D721Med (cell line): ENCODE measurements around the gene BPI.
"Not testable (repeated sequence)": the region's sequence is repeated elsewhere in the genome, so short reads cannot be mapped to it uniquely, and the experiment has no call there.

ENCODE experiments used
- DNase-seq: peaks from one replicate; pipeline ENCODE4 v3.0.0; 2011; ENCODE audit warnings: low spot score; ENCODE audit not compliant: insufficient read length
- FAIRE-seq: peaks from 2 replicates; lab custom pipeline; 2011; peaks lifted over from hg19 to GRCh38; lab: Jason Lieb, UNC
- TF ChIP-seq, protein P1 (sequence below): IDR thresholded peaks from 2 replicates; pipeline ENCODE4 v1.5.1; 2012; ENCODE audit warnings: mild to moderate bottlenecking, control low read depth; ENCODE audit not compliant: insufficient read depth; ENCODE audit errors: missing control alignments

The BPI gene

DNA sequence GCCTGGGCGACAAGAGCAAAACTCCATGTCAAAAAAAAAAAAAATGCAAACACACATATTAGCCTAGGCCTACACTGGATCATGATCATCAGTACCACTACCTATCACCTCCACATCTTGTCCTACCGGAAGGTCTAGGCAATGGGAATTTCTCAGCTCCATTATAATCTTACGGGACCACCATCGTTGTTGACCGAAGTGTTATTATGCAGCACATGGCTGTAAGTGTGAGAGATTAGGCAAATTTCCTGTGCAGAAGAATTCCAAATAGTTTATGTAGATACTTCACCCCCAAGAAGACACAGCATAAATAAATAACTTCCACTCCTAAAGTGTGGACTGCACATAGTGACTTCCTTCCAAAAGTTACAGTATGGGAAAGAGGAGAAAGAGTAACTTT lies 26.7 kb upstream of the BPI start:
- FAIRE-seq, result no peak
- no peak for DNase-seq
- TF ChIP-seq, protein P1, sequence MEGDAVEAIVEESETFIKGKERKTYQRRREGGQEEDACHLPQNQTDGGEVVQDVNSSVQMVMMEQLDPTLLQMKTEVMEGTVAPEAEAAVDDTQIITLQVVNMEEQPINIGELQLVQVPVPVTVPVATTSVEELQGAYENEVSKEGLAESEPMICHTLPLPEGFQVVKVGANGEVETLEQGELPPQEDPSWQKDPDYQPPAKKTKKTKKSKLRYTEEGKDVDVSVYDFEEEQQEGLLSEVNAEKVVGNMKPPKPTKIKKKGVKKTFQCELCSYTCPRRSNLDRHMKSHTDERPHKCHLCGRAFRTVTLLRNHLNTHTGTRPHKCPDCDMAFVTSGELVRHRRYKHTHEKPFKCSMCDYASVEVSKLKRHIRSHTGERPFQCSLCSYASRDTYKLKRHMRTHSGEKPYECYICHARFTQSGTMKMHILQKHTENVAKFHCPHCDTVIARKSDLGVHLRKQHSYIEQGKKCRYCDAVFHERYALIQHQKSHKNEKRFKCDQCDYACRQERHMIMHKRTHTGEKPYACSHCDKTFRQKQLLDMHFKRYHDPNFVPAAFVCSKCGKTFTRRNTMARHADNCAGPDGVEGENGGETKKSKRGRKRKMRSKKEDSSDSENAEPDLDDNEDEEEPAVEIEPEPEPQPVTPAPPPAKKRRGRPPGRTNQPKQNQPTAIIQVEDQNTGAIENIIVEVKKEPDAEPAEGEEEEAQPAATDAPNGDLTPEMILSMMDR, result no peak

DNA sequence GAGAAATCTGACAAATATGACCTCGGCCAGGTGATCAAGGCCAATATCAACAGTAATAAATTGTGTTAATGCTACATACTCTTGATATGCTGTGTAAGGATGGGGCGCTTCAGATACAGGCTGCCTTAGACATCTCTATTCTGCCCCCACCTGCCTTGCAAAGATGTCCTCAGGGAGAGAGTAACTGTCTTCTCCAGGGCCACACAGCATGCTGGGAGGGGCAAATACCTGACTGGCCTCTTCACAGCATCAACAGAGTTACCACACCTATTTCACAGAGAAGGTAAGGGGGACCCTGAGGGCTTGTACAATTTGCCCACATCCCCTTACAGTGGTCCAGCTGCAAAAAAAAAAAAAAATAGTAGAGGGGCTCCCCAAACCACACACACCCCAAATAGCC lies 26.3 kb upstream of the BPI start:
- DNase-seq, result no peak
- FAIRE-seq, result no peak
- TF ChIP-seq, protein P1, result no peak

GRCh38 chr20:38278131-38278530 lies 25.8 kb upstream of the BPI start:
- FAIRE-seq (no peak), DNase-seq (no peak)
- TF ChIP-seq, protein P1, result no peak

- TF ChIP-seq, protein P1, result no peak
- DNase-seq (no peak), FAIRE-seq (no peak)
Measured at GRCh38 chr20:38278763-38279162, 25.2 kb upstream of the BPI start.

DNA sequence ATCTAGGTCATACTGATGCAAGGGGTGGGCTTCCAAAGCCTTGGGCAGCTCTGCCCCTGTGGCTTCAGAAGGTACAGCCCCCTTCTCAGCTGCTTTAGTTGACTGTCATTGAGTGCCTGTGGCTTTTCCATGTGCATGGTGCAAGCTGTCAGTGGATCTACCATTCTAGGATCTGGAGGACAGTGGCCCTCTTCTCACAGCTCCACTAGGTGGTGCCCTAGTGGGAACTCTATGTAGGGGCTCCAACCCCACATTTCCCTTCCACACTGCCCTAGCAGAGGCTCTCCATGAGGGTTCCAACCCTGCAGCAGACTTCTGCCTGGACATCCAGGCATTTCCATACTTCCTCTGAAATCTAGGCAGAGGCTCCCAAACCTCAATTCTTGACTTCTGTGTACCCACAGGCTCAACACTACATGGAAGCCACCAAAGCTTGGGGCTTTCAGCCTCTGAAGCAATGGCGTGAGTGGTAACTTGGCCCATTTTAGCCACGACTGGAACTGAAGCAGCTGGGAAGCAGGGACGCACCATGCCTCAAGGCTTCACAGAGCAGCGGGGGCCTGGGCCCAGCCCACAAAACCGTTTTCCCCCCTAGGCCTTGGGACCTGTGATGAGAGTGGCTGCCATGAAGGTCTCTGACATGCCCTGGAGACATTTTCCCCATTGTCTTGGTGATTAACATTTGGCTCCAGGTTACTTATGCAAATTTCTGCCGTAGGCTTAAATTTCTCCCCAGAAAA lies 22.6 kb upstream of the BPI start:
- not testable (repeated sequence) for FAIRE-seq, DNase-seq

DNA sequence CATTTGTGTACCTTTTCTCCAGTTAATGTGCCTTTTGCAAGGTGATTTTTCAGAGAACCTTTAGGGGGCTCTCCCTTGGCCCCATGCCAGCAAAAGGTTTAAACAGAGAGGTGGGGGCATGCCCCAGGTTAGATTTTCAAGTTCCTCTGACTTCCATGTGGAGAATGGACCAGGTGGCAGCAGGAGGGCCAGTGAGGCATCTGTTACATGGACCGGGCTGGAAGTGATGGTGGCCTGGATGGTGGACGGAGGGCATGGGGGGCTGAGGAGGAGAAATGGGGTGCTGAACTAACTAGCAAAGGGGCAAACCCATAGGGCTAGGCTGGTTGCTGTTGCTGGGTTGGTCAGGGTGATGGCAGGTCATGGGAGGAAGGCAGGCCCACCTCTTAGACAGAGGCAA lies 20.7 kb upstream of the BPI start:
- DNase-seq (no peak), FAIRE-seq (no peak)
- TF ChIP-seq, protein P1, result no peak

DNA sequence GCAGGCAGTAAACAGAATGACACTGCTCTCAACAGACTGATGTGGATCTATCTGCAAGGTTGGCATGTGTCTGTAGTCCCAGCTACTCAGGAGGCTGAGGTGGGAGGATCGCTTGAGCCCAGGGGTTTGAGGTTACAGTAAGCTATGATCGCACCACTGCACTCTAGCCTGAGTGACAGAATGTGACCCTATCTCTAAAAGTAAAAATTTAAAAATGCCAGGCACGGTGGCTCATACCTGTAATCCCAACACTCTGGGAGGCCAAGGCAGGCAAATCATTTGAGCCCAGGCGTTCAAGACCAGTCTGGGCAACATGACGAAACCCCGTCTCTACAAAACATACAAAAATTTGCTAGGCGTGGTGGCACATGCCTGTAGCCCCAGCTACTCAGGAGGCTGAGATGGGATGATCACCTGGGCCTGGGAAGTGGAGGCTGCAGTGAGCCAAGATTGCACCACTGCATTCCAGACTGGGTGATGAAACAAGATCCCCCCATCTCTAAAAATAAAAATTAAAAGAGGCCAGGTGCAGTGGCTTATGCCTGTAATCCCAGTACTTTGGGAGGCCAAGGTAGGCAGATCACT lies 19.8 kb upstream of the BPI start:
- not testable (repeated sequence) for FAIRE-seq, DNase-seq

GRCh38 chr20:38284893-38285444 lies 19.0 kb upstream of the BPI start:
- DNase-seq (no peak), FAIRE-seq (no peak)
- TF ChIP-seq, protein P1, result no peak
